Muscle layer of duodenum (tissue), 2 donors: ENCODE results near the gene CAMKMT.

ENCODE experiments used
- H3K27ac ChIP-seq: one replicate; pipeline ENCODE4 v1.7.0; 2013; ENCODE audit warnings: mild to moderate bottlenecking, low read length
- H3K27me3 ChIP-seq: one replicate; pipeline ENCODE4 v1.7.0; 2013; ENCODE audit warnings: low read depth, mild to moderate bottlenecking, control low read depth, low read length
- H3K36me3 ChIP-seq, 2 donors: one replicate each; pipeline ENCODE4 v1.7.0; 2013; ENCODE audit warnings: low read length in 2 of 2, control low read depth in 1 of 2, mild to moderate bottlenecking in 1 of 2; ENCODE audit not compliant: insufficient read depth in 2 of 2, control insufficient read depth in 1 of 2
- H3K4me1 ChIP-seq, 2 donors: one replicate each; pipeline ENCODE4 v1.7.0; 2013; ENCODE audit warnings: low read length in 2 of 2, mild to moderate bottlenecking in 2 of 2, control low read depth in 1 of 2, moderate library complexity in 1 of 2; ENCODE audit not compliant: insufficient read depth in 2 of 2, control insufficient read depth in 1 of 2
- H3K4me3 ChIP-seq, 2 donors: one replicate each; pipeline ENCODE4 v1.7.0; 2013; ENCODE audit warnings: low read length in 2 of 2, low read depth in 1 of 2, mild to moderate bottlenecking in 1 of 2
- H3K9me3 ChIP-seq, 2 donors: one replicate each; pipeline ENCODE4 v1.7.0; 2013; ENCODE audit warnings: low read length in 2 of 2, control low read depth in 1 of 2, mild to moderate bottlenecking in 1 of 2; ENCODE audit not compliant: control insufficient read depth in 1 of 2
- donor health status: healthy.

CAMKMT gene

GRCh38 chr2:44599130-44599529 lies 237.4 kb downstream of the CAMKMT start:
- H3K36me3 ChIP-seq: no peaks in the 10 kb centered on the region
- H3K4me3 ChIP-seq: no peak overlapping the region
- no peak overlapping the region for H3K27ac ChIP-seq
- no peaks in the 10 kb centered on the region for H3K27me3 ChIP-seq
- no peaks in the 10 kb centered on the region for H3K9me3 ChIP-seq
- no peaks in the 10 kb centered on the region for H3K4me1 ChIP-seq

GRCh38 chr2:44602446-44602845 lies 240.7 kb downstream of the CAMKMT start:
- Histone ChIP-seq H3K4me1 (no peaks in the 10 kb centered on the region), H3K4me3 (no peak overlapping the region), H3K27ac (no peak overlapping the region), H3K9me3 (no peaks in the 10 kb centered on the region), H3K36me3 (no peaks in the 10 kb centered on the region), H3K27me3 (no peaks in the 10 kb centered on the region)

- Histone ChIP-seq H3K9me3 (no peaks in the 10 kb centered on the region), H3K27me3 (no peaks in the 10 kb centered on the region), H3K4me1 (no peaks in the 10 kb centered on the region), H3K36me3 (no peaks in the 10 kb centered on the region), H3K27ac (no peak overlapping the region), H3K4me3 (no peak overlapping the region)
These were observed 243.8 kb downstream of the CAMKMT start for GRCh38 chr2:44605511-44605910.

GRCh38 chr2:44612276-44612675 lies 250.5 kb downstream of the CAMKMT start:
- no peaks in the 10 kb centered on the region for H3K4me1 ChIP-seq
- no peaks in the 10 kb centered on the region for H3K9me3 ChIP-seq
- no peak overlapping the region for H3K4me3 ChIP-seq
- no peaks in the 10 kb centered on the region for H3K36me3 ChIP-seq
- H3K27ac ChIP-seq: no peak overlapping the region
- no peaks in the 10 kb centered on the region for H3K27me3 ChIP-seq

- H3K9me3 ChIP-seq: no peaks in the 10 kb centered on the region
These were observed 253.2 kb downstream of the CAMKMT start for GRCh38 chr2:44614940-44615339.

GRCh38 chr2:44615950-44616518 lies 254.3 kb downstream of the CAMKMT start:
- no peaks in the 10 kb centered on the region for H3K27me3 ChIP-seq
- no peaks in the 10 kb centered on the region for H3K36me3 ChIP-seq
- H3K27ac ChIP-seq: no peak overlapping the region
- no peak overlapping the region for H3K4me3 ChIP-seq
- H3K9me3 ChIP-seq: no peaks in the 10 kb centered on the region
- H3K4me1 ChIP-seq: no peaks in the 10 kb centered on the region

More at GRCh38 chr2:44614940-44615339, 253.2 kb downstream of the CAMKMT start:
- Histone ChIP-seq H3K27ac (no peak overlapping the region), H3K4me3 (no peak overlapping the region), H3K36me3 (no peaks in the 10 kb centered on the region), H3K4me1 (no peaks in the 10 kb centered on the region), H3K27me3 (no peaks in the 10 kb centered on the region)

- Histone ChIP-seq H3K4me3 (no peak overlapping the region), H3K9me3 (no peaks in the 10 kb centered on the region), H3K27ac (no peak overlapping the region), H3K36me3 (no peaks in the 10 kb centered on the region), H3K27me3 (no peaks in the 10 kb centered on the region), H3K4me1 (no peaks in the 10 kb centered on the region)
These were observed 255.0 kb downstream of the CAMKMT start for GRCh38 chr2:44616667-44617155.

GRCh38 chr2:44618251-44619023 lies 256.7 kb downstream of the CAMKMT start:
- Histone ChIP-seq H3K27ac (no peak overlapping the region), H3K4me3 (no peak overlapping the region), H3K4me1 (no peaks in the 10 kb centered on the region), H3K36me3 (no peaks in the 10 kb centered on the region), H3K27me3 (no peaks in the 10 kb centered on the region), H3K9me3 (no peaks in the 10 kb centered on the region)

- Histone ChIP-seq H3K27ac (no peak overlapping the region), H3K4me3 (no peak overlapping the region), H3K36me3 (no peaks in the 10 kb centered on the region), H3K27me3 (no peaks in the 10 kb centered on the region), H3K4me1 (no peaks in the 10 kb centered on the region), H3K9me3 (no peaks in the 10 kb centered on the region)
These were observed 258.6 kb downstream of the CAMKMT start for GRCh38 chr2:44620189-44620990.

- Histone ChIP-seq H3K4me1 (no peaks in the 10 kb centered on the region), H3K27ac (no peak overlapping the region), H3K9me3 (peaks cover 0 to 4% of the 10 kb centered on the region in 2 donors), H3K27me3 (no peaks in the 10 kb centered on the region), H3K4me3 (no peak overlapping the region), H3K36me3 (no peaks in the 10 kb centered on the region)
These were observed 262.0 kb downstream of the CAMKMT start for GRCh38 chr2:44623622-44624351.

GRCh38 chr2:44628297-44628696 lies 266.6 kb downstream of the CAMKMT start:
- Histone ChIP-seq H3K9me3 (peaks cover 4% of the 10 kb centered on the region in 2 donors), H3K4me1 (no peaks in the 10 kb centered on the region), H3K27me3 (no peaks in the 10 kb centered on the region), H3K4me3 (no peak overlapping the region), H3K36me3 (no peaks in the 10 kb centered on the region), H3K27ac (no peak overlapping the region)
